ENCODE results near the gene TOX3.

- no peak for TF ChIP-seq POLR2A (IDR thresholded peaks at IDR 0.05)
- no peak for TF ChIP-seq CTCF (IDR thresholded peaks at IDR 0.05)
These were observed 107.2 kb downstream of the TOX3 start for GRCh38 chr16:52439750-52440149.

Measured in lower leg skin (tissue), 3 donors.